Coronary artery (tissue), 2 donors: ENCODE measurements around the gene FBXO2.
"Not testable (repeated sequence)": the region's sequence is repeated elsewhere in the genome, so short reads cannot be mapped to it uniquely, and the experiment has no call there.

ENCODE experiments used
- DNase-seq: peaks from one replicate; pipeline ENCODE4 v3.0.0-alpha.2; 2017; ENCODE audit warnings: low spot score
- H3K27ac ChIP-seq, 2 donors: fragments of 200-600 bp; sonication (generic); one replicate each; pipeline ENCODE4 v1.5.1; 2016 to 2019
- H3K4me3 ChIP-seq: fragments of 200-600 bp; sonication (generic); 2 replicates; pipeline ENCODE4 v1.5.1; 2016; ENCODE audit warnings: mild to moderate bottlenecking, moderate library complexity
- CTCF ChIP-seq: fragments of 200-600 bp; sonication (generic); IDR thresholded peaks from one replicate; pipeline ENCODE4 v1.5.1; 2019; ENCODE audit warnings: antibody characterized with exemption

The FBXO2 gene

GRCh38 chr1:11611638-11612327, 42.4 kb downstream of the FBXO2 start:
- TF ChIP-seq CTCF, result no peak
- H3K27ac ChIP-seq, result no peak overlapping the region
- DNase-seq, result no peak
- H3K4me3 ChIP-seq, result no peak overlapping the region

GRCh38 chr1:11610629-11611180, 43.5 kb downstream of the FBXO2 start:
- DNase-seq, result no peak
- no peak for TF ChIP-seq CTCF
- Histone ChIP-seq H3K27ac (no peak overlapping the region), H3K4me3 (no peak overlapping the region)

GRCh38 chr1:11609378-11609777, 44.9 kb downstream of the FBXO2 start:
- not testable (repeated sequence) for DNase-seq, H3K27ac ChIP-seq

GRCh38 chr1:11608596-11609130, 45.6 kb downstream of the FBXO2 start:
- not testable (repeated sequence) for DNase-seq, H3K27ac ChIP-seq, H3K4me3 ChIP-seq

More at GRCh38 chr1:11609378-11609777, 44.9 kb downstream of the FBXO2 start:
- H3K4me3 ChIP-seq, result not testable (repeated sequence)

- TF ChIP-seq CTCF, result no peak
- Histone ChIP-seq H3K4me3 (no peak overlapping the region), H3K27ac (no peak overlapping the region)
- DNase-seq, result no peak
These were observed 47.5 kb downstream of the FBXO2 start for GRCh38 chr1:11606775-11607174.

- Histone ChIP-seq H3K4me3 (no peak overlapping the region), H3K27ac (no peak overlapping the region)
- no peak for TF ChIP-seq CTCF
- no peak for DNase-seq
These were observed 51.2 kb downstream of the FBXO2 start for GRCh38 chr1:11602981-11603380.

GRCh38 chr1:11602424-11602823, 51.8 kb downstream of the FBXO2 start:
- no peak for TF ChIP-seq CTCF
- DNase-seq, result no peak
- no peak overlapping the region for H3K27ac ChIP-seq
- no peak overlapping the region for H3K4me3 ChIP-seq

- Histone ChIP-seq H3K4me3 (no peak overlapping the region), H3K27ac (no peak overlapping the region)
- TF ChIP-seq CTCF, result no peak
- DNase-seq, result no peak
These were observed 53.4 kb downstream of the FBXO2 start for GRCh38 chr1:11600836-11601235.
